ENCODE results near the gene ATP6AP1.

- no peak for TF ChIP-seq EP300 (IDR thresholded peaks at IDR 0.05)
- TF ChIP-seq CTCF (IDR thresholded peaks at IDR 0.05) = no peak
- TF ChIP-seq POLR2AphosphoS5 (IDR thresholded peaks at IDR 0.05) = no peak
Observed at GRCh38 chrX:154403192-154403591, 25.3 kb upstream of the ATP6AP1 start.

Measured in gastroesophageal sphincter (tissue), 3 donors.